HepG2 (cell line): ENCODE results near the gene S1PR2. TPM values are rescaled to one million over a fixed set of nuclear protein-coding genes. Genes with fewer than 3 reads are reported as not detected.

Experiments used
- DMAP1 ChIP-seq: IDR thresholded peaks from 2 replicates; pipeline ENCODE4 v1.6.1; 2016
- DNMT3B ChIP-seq: conservative IDR thresholded peaks from 2 replicates; pipeline ENCODE4 v1.6.1; 2016; ENCODE audit warnings: missing biosample characterization, control low read depth
- ERF ChIP-seq: IDR thresholded peaks from 2 replicates; pipeline ENCODE4 v1.6.1; 2018; ENCODE audit warnings: missing biosample characterization, missing genetic modification reagents
- GABPB1 ChIP-seq: IDR thresholded peaks from 2 replicates; pipeline ENCODE4 v1.6.1; 2016; ENCODE audit warnings: mild to moderate bottlenecking, missing genetic modification reagents, moderate library complexity, missing compliant biosample characterization
- HNRNPH1 ChIP-seq: fragments of 200-400 bp; formaldehyde crosslinking; optimal IDR thresholded peaks from 2 replicates; pipeline ENCODE3; 2017; ENCODE audit warnings: mild to moderate bottlenecking, low read depth, low read length
- KDM3A ChIP-seq: IDR thresholded peaks from 2 replicates; pipeline ENCODE4 v1.6.1; 2018; ENCODE audit warnings: low read depth, missing compliant biosample characterization
- MIER2 ChIP-seq: IDR thresholded peaks from 2 replicates; pipeline ENCODE4 v1.6.1; 2016; ENCODE audit warnings: missing biosample characterization, missing genetic modification reagents
- MLLT10 ChIP-seq: sonication (generic); formaldehyde crosslinking; IDR thresholded peaks from 2 replicates; pipeline ENCODE4 v1.4.0; 2020; ENCODE audit warnings: missing genetic modification reagents
- MTA1 ChIP-seq: sonication (generic); formaldehyde crosslinking; IDR thresholded peaks from 2 replicates; pipeline ENCODE4 v1.4.0; 2020; ENCODE audit warnings: missing genetic modification reagents, mild to moderate bottlenecking, borderline replicate concordance
- MYC ChIP-seq: sonication (generic); formaldehyde crosslinking; IDR thresholded peaks from 2 replicates; pipeline ENCODE4 v1.9.0; 2021; ENCODE audit warnings: missing genetic modification reagents, borderline replicate concordance
- NFRKB ChIP-seq: fragments of 450-650 bp; IDR thresholded peaks from 2 replicates; pipeline ENCODE4 v1.6.1; 2017
- NR2F1 ChIP-seq, 2 experiments: fragments of 450-650 bp in 1 of 2; formaldehyde crosslinking in 1 of 2; IDR thresholded peaks; 2 replicates each; pipeline versions ENCODE4 v1.5.0 to v1.6.1; 2016 to 2020; ENCODE audit warnings: mild to moderate bottlenecking in 1 of 2, missing compliant biosample characterization in 1 of 2, missing genetic modification reagents in 1 of 2, moderate library complexity in 1 of 2
- RAD21 ChIP-seq: fragments of 450-650 bp; formaldehyde crosslinking; IDR thresholded peaks from 2 replicates; pipeline ENCODE4 v1.5.0; 2020; ENCODE audit warnings: mild to moderate bottlenecking
- SIX4 ChIP-seq: sonication (generic); formaldehyde crosslinking; IDR thresholded peaks from 2 replicates; pipeline ENCODE4 v1.4.0; 2020; ENCODE audit warnings: missing genetic modification reagents
- SRF ChIP-seq: IDR thresholded peaks from 2 replicates; pipeline ENCODE4 v1.6.1; 2011; ENCODE audit warnings: mild to moderate bottlenecking, low read depth, low read length, moderate library complexity
- SYNCRIP ChIP-seq: fragments of 200-400 bp; formaldehyde crosslinking; IDR thresholded peaks from 2 replicates; pipeline ENCODE4 v1.6.1; 2018; ENCODE audit warnings: mild to moderate bottlenecking, low read depth, low read length; ENCODE audit not compliant: insufficient read depth
- YY1 ChIP-seq: IDR thresholded peaks from 2 replicates; pipeline ENCODE4 v1.6.1; 2011; ENCODE audit warnings: low read length, low read depth, moderate library complexity, mild to moderate bottlenecking; ENCODE audit not compliant: insufficient read depth, insufficient replicate concordance
- ZKSCAN8 ChIP-seq: IDR thresholded peaks from 2 replicates; pipeline ENCODE4 v1.6.1; 2016; ENCODE audit warnings: borderline replicate concordance, missing genetic modification reagents, missing compliant biosample characterization
- ZMYM2 ChIP-seq: sonication (generic); formaldehyde crosslinking; IDR thresholded peaks from 2 replicates; pipeline ENCODE4 v1.8.0; 2022; ENCODE audit warnings: mild to moderate bottlenecking, missing genetic modification reagents
- ZNF121 ChIP-seq: sonication (generic); formaldehyde crosslinking; IDR thresholded peaks from 2 replicates; pipeline ENCODE4 v1.5.0; 2020; ENCODE audit warnings: mild to moderate bottlenecking, missing genetic modification reagents
- ZNF253 ChIP-seq: sonication (generic); formaldehyde crosslinking; IDR thresholded peaks from 2 replicates; pipeline ENCODE4 v1.8.0; 2022; ENCODE audit warnings: mild to moderate bottlenecking, missing genetic modification reagents, borderline replicate concordance
- ZNF430 ChIP-seq: sonication (generic); formaldehyde crosslinking; IDR thresholded peaks from 2 replicates; pipeline ENCODE4 v1.9.0; 2021; ENCODE audit warnings: mild to moderate bottlenecking, missing genetic modification reagents
- ZNF552 ChIP-seq: sonication (generic); formaldehyde crosslinking; IDR thresholded peaks from 2 replicates; pipeline ENCODE4 v1.9.0; 2022; ENCODE audit warnings: missing genetic modification reagents, mild to moderate bottlenecking, borderline replicate concordance
- ZNF724P ChIP-seq: sonication (generic); formaldehyde crosslinking; IDR thresholded peaks from 2 replicates; pipeline ENCODE4 v1.8.0; 2022; ENCODE audit warnings: missing genetic modification reagents, borderline replicate concordance
- ZNF746 ChIP-seq: sonication (generic); formaldehyde crosslinking; IDR thresholded peaks from 2 replicates; pipeline ENCODE4 v1.8.0; 2022; ENCODE audit warnings: mild to moderate bottlenecking, missing genetic modification reagents
- ZNF792 ChIP-seq: IDR thresholded peaks from 2 replicates; pipeline ENCODE4 v1.6.1; 2016
- polyA plus RNA-seq, 8 experiments: library from polyadenylated mRNA; depleted of rRNA in 3 of 8; stranded (reverse) in 7 of 8; unstranded in 1 of 8; fragments of >200 nt; fragmentation: Illumina TruSeq in 4 of 8; extraction: Trizol in 4 of 8; gene quantifications; 2 replicates each; pipeline versions ENCODE4 v1.2.1 to v1.2.3, GENCODE V29; 2011 to 2016; ENCODE audit warnings: low read depth in 4 of 8, missing spikeins in 1 of 8, mixed read lengths in 1 of 8; ENCODE audit not compliant: insufficient read depth in 1 of 8
- total RNA-seq, 5 experiments: library from RNA; depleted of rRNA; stranded (reverse); fragments of >200 nt; fragmentation: Illumina TruSeq; extraction: Trizol; gene quantifications; 2 replicates each; pipeline ENCODE4 v1.2.3, GENCODE V29; 2016; ENCODE audit warnings: low read depth in 1 of 5
- TF ChIP-seq, protein P1 (sequence below): sonication (generic); formaldehyde crosslinking; IDR thresholded peaks from 2 replicates; pipeline ENCODE4 v1.4.0; 2020; ENCODE audit warnings: mild to moderate bottlenecking, missing genetic modification reagents
- TF ChIP-seq, protein P2 (sequence below): IDR thresholded peaks from 2 replicates; pipeline ENCODE4 v1.6.1; 2012; ENCODE audit warnings: inconsistent platforms

The S1PR2 gene
- total and polyA plus RNA-seq, 2 of the 13 experiments (the other 11 are each of a cell fraction or from before 2014, with no cell fraction given), result 0.91 to 1.3 TPM

DNA sequence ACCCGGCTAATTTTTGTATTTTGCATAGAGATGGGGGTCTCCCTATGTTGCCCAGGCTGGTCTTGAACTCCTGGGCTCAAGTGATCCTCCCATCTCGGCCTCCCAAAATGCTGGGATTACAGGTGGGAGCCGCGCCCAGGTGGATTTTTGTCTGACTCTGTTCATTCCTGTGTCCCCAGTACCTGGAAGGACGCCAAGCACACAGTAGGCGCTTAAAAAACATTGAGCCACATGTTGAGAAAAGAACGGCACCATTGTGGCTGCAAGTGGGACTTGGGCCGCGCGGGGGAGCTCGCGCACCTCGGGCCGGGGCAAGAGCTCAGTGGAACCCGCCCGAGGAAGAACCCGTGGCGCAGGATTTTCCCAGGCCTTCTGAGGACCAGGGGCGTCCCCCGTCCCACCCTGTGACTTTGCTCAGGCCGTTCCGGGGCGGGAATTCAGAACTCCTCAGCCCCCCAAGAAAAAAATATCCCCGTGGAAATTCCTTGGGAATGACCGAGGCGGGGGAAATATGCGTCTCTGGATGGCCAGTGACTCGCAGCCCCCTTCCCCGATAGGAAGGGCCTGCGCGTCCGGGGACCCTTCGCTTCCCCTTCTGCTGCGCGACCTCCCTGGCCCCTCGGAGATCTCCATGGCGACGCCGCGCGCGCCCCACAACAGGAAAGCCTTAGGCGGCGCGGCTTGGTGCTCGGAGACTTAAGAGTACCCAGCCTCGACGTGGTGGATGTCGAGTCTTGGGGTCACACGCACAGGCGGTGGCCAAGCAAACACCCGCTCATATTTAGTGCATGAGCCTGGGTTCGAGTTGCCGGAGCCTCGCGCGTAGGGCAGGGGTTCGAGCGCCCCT lies 38.4 kb upstream of the S1PR2 start (continued):
- TF ChIP-seq GABPB1 (CRISPR knock-in tag), result peak; percentile 51; the same call in 1 of the 2 replicates
- peak; percentile 36 for TF ChIP-seq YY1
- TF ChIP-seq HNRNPH1, result no peak
- TF ChIP-seq ZNF121 (CRISPR knock-in tag), result peak; percentile 75
- TF ChIP-seq MTA1, result 0 out of 2 replicates have a peak, but pooled peaks have one; percentile 17
- TF ChIP-seq SIX4, result no peak
- 0 out of 2 replicates have a peak, but pooled peaks have one; percentile 29 for TF ChIP-seq ZNF430
- TF ChIP-seq NFRKB, result no peak
- TF ChIP-seq, protein P1, sequence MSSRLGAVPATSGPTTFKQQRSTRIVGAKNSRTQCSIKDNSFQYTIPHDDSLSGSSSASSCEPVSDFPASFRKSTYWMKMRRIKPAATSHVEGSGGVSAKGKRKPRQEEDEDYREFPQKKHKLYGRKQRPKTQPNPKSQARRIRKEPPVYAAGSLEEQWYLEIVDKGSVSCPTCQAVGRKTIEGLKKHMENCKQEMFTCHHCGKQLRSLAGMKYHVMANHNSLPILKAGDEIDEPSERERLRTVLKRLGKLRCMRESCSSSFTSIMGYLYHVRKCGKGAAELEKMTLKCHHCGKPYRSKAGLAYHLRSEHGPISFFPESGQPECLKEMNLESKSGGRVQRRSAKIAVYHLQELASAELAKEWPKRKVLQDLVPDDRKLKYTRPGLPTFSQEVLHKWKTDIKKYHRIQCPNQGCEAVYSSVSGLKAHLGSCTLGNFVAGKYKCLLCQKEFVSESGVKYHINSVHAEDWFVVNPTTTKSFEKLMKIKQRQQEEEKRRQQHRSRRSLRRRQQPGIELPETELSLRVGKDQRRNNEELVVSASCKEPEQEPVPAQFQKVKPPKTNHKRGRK (CRISPR knock-in tag), result no peak
- TF ChIP-seq ZKSCAN8, result peak; percentile 98
- TF ChIP-seq ZNF253 (CRISPR knock-in tag), result no peak
- TF ChIP-seq MYC (CRISPR knock-in tag), result peak; percentile 69; the same call in 1 of the 2 replicates
- no peak for TF ChIP-seq ZNF552 (CRISPR knock-in tag)
- TF ChIP-seq MIER2, result 0 out of 2 replicates have a peak, but pooled peaks have one; percentile 15
- peak; percentile 94 for TF ChIP-seq RAD21 (CRISPR knock-in tag)
- no peak for TF ChIP-seq ZNF746 (CRISPR knock-in tag)
- peak; percentile 77; the same call in 1 of the 2 replicates for TF ChIP-seq KDM3A (CRISPR knock-in tag)
- TF ChIP-seq, protein P2, sequence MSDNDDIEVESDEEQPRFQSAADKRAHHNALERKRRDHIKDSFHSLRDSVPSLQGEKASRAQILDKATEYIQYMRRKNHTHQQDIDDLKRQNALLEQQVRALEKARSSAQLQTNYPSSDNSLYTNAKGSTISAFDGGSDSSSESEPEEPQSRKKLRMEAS, result peak; percentile 44
- 0 out of 2 replicates have a peak, but pooled peaks have one; percentile 50 for TF ChIP-seq ZNF724P (CRISPR knock-in tag)
- peak; percentile 28; the same call in 1 of the 2 replicates for TF ChIP-seq DMAP1 (CRISPR knock-in tag)
- no peak for TF ChIP-seq SRF
- TF ChIP-seq DNMT3B (CRISPR knock-in tag), result no peak
- no peak for TF ChIP-seq SYNCRIP
- peak; percentile 93 for TF ChIP-seq ZMYM2 (CRISPR knock-in tag)
- 0 out of 2 replicates have a peak, but pooled peaks have one; percentile 38 for TF ChIP-seq ZNF792 (CRISPR knock-in tag)
- TF ChIP-seq MLLT10 (CRISPR knock-in tag), result no peak
- no peak for TF ChIP-seq NR2F1 (CRISPR knock-in tag; IDR thresholded peaks at IDR 0.05)
- TF ChIP-seq ERF (CRISPR knock-in tag), result 0 out of 2 replicates have a peak, but pooled peaks have one; percentile 38
